Endothelial cell of coronary artery (primary cell): ENCODE results near the gene TMED7. TPM values are rescaled to one million over a fixed set of nuclear protein-coding genes. Genes with fewer than 3 reads are reported as not detected.

ENCODE experiments used
- total RNA-seq: library from RNA; depleted of rRNA; stranded (reverse); fragments of >200 nt; gene quantifications from 2 replicates; pipeline ENCODE4 v1.2.3, GENCODE V29; 2014

The TMED7 gene
- total RNA-seq = 82.1 and 95.5 TPM in 2 replicates

GRCh38 chr5:115625579-115626444 lies at the start of gene TMED7:
Gene TMED7, minus strand, starts transcription at chr5:115626036. Its CDS starts 244 bp downstream, at chr5:115625792.

GRCh38 chr5:115601701-115602590 lies 23.9 kb downstream of the TMED7 start, which contains the start of gene TICAM2:
Gene TICAM2, minus strand, starts transcription at chr5:115602479. Its CDS starts 21,223 bp downstream, at chr5:115581256.

Other genes with a start within 250 kb of the TMED7 start
- gene FEM1C, start 81.3 kb downstream of the TMED7 start, total RNA-seq = 13.9 and 21.1 TPM in 2 replicates
- 0.45 and 1.5 TPM in 2 replicates for gene TICAM2, start 23.6 kb downstream of the TMED7 start, total RNA-seq
- gene CDO1, start 190.6 kb upstream of the TMED7 start, total RNA-seq = 1.0 and 2.0 TPM in 2 replicates
- 24.7 and 35.1 TPM in 2 replicates for gene ATG12, start 215.5 kb upstream of the TMED7 start, total RNA-seq
- 66.5 and 69.5 TPM in 2 replicates for gene AP3S1, start 215.9 kb upstream of the TMED7 start, total RNA-seq